ENCODE results near the gene TFF2. TPM values are rescaled to one million over a fixed set of nuclear protein-coding genes. Genes with fewer than 3 reads are reported as not detected.

TFF2 gene
- total RNA-seq, 1 donor: not detected

GRCh38 chr21:42316891-42317290 lies 33.9 kb downstream of the TFF2 start:
- TF ChIP-seq, protein P1, sequence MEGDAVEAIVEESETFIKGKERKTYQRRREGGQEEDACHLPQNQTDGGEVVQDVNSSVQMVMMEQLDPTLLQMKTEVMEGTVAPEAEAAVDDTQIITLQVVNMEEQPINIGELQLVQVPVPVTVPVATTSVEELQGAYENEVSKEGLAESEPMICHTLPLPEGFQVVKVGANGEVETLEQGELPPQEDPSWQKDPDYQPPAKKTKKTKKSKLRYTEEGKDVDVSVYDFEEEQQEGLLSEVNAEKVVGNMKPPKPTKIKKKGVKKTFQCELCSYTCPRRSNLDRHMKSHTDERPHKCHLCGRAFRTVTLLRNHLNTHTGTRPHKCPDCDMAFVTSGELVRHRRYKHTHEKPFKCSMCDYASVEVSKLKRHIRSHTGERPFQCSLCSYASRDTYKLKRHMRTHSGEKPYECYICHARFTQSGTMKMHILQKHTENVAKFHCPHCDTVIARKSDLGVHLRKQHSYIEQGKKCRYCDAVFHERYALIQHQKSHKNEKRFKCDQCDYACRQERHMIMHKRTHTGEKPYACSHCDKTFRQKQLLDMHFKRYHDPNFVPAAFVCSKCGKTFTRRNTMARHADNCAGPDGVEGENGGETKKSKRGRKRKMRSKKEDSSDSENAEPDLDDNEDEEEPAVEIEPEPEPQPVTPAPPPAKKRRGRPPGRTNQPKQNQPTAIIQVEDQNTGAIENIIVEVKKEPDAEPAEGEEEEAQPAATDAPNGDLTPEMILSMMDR (IDR thresholded peaks at IDR 0.05; ENCODE audit: extremely low read depth, low read depth, low read length): no peak
- no peak for DNase-seq (ENCODE audit: insufficient read length, low spot score, missing footprints)
- H3K9me3 ChIP-seq (ENCODE audit: low read depth, low read length): no peaks in the 10 kb centered on the region

DNA sequence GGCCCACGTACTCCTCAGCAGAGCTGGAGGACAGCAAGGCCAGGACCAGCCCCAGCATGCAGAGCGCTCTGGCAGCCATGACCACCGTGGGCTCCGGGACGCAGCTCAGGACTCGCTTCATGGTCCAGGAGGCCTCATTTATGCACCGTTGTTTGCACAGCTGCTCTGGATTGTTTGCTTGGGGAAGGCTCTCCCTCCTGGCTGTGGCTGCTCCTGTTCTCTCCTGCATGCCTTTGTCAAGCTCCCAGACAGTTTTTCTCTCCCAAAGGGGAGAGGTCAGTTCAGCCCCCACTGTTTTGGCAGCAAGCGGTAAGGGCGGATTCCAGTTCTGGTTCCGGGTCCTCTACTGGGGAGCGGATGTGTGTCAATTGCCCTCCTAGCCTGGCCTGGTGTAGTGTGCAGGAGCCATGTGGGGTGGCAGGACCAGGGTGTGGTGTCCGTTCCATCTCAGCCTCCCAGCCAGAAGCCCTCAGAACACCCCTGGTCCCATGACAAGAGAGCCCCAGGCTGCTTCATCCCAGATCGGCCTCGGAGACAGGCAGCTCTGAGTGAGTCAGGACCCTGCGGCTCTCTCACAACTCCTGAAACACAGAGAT lies 35.4 kb downstream of the TFF2 start, which contains the start of gene TFF3:
TSS of gene TFF3 (minus strand) at position 114 of the 596 bp plus-strand sequence. CDS start at position 79, 35 bp downstream.
- no peak within 1 kb of the TSS for H2AFZ ChIP-seq (ENCODE audit: low read length)
- peak; percentile 48 for DNase-seq (ENCODE audit: insufficient read length, low spot score, missing footprints)
- no peak within 1 kb of the TSS for H3K27ac ChIP-seq (ENCODE audit: low read depth, low read length)
- TF ChIP-seq, protein P1 (IDR thresholded peaks at IDR 0.05; ENCODE audit: extremely low read depth, low read depth, low read length): no peak
- no peaks in the 10 kb centered on the region for H3K9me3 ChIP-seq (ENCODE audit: low read depth, low read length)
- no peak within 1 kb of the TSS for H3K4me2 ChIP-seq (ENCODE audit: insufficient read depth, low read length)
- no peaks in the 10 kb centered on the region for H3K36me3 ChIP-seq (ENCODE audit: insufficient read depth, low read length)
- no peaks in the 10 kb centered on the region for H3K4me1 ChIP-seq (ENCODE audit: insufficient read depth, low read length)
- H3K27me3 ChIP-seq (ENCODE audit: insufficient read depth, low read length): no peaks in the 10 kb centered on the region
- no peaks in the 10 kb centered on the region for H3K79me2 ChIP-seq (ENCODE audit: insufficient read depth, low read length)
- H3K4me3 ChIP-seq (ENCODE audit: insufficient read depth, low read length): no peak within 1 kb of the TSS
- no peaks in the 10 kb centered on the region for H4K20me1 ChIP-seq (ENCODE audit: insufficient read depth, low read length)

More at GRCh38 chr21:42316891-42317290, 33.9 kb downstream of the TFF2 start:
- no peaks in the 10 kb centered on the region for H4K20me1 ChIP-seq (ENCODE audit: insufficient read depth, low read length)
- H2AFZ ChIP-seq (ENCODE audit: low read length): no peak overlapping the region
- no peaks in the 10 kb centered on the region for H3K79me2 ChIP-seq (ENCODE audit: insufficient read depth, low read length)
- no peak overlapping the region for H3K4me2 ChIP-seq (ENCODE audit: insufficient read depth, low read length)
- H3K4me1 ChIP-seq (ENCODE audit: insufficient read depth, low read length): no peaks in the 10 kb centered on the region
- no peak overlapping the region for H3K27ac ChIP-seq (ENCODE audit: low read depth, low read length)
- no peak overlapping the region for H3K4me3 ChIP-seq (ENCODE audit: insufficient read depth, low read length)
- no peaks in the 10 kb centered on the region for H3K36me3 ChIP-seq (ENCODE audit: insufficient read depth, low read length)
- H3K27me3 ChIP-seq (ENCODE audit: insufficient read depth, low read length): no peaks in the 10 kb centered on the region

DNA sequence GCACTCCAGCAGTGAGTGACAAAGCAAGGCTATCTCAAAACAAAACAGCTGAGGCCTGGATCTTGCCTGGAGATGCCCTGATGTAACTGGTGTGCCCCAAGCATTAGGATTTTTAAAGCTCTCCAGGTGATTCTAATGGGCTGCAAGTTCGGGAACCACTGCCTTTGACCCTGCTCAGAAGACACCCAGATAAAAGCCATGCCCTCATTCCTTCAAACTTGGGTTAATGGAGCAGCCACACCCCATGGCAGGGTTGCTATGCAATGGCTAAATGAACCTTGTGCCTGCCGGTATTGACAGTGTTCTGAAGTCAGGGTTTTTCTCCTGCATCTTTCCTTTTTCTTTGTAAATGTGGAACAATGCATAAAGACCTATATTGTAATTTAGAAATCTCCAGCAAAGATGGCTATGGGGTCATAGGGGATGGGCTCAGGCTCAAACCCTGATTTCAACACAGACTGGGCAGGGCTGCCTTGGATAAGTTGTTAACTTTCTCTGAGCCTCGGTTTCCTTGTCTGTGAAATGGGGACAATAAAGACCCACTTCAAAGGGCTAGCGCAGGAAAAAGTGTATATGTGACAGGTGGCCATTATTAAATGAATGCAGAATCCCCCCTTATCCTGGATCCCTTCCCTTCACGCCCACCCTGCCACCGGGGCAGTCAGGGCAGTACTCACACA lies 36.0 kb downstream of the TFF2 start:
- TF ChIP-seq, protein P1 (IDR thresholded peaks at IDR 0.05; ENCODE audit: extremely low read depth, low read depth, low read length): no peak
- DNase-seq (ENCODE audit: insufficient read length, low spot score, missing footprints): peak; percentile 1
- no peaks in the 10 kb centered on the region for H4K20me1 ChIP-seq (ENCODE audit: insufficient read depth, low read length)
- no peaks in the 10 kb centered on the region for H3K36me3 ChIP-seq (ENCODE audit: insufficient read depth, low read length)
- H2AFZ ChIP-seq (ENCODE audit: low read length): no peak overlapping the region
- no peaks in the 10 kb centered on the region for H3K9me3 ChIP-seq (ENCODE audit: low read depth, low read length)
- no peak overlapping the region for H3K27ac ChIP-seq (ENCODE audit: low read depth, low read length)
- no peaks in the 10 kb centered on the region for H3K4me1 ChIP-seq (ENCODE audit: insufficient read depth, low read length)
- H3K4me3 ChIP-seq (ENCODE audit: insufficient read depth, low read length): no peak overlapping the region
- no peaks in the 10 kb centered on the region for H3K79me2 ChIP-seq (ENCODE audit: insufficient read depth, low read length)
- no peaks in the 10 kb centered on the region for H3K27me3 ChIP-seq (ENCODE audit: insufficient read depth, low read length)
- H3K4me2 ChIP-seq (ENCODE audit: insufficient read depth, low read length): no peak overlapping the region

DNA sequence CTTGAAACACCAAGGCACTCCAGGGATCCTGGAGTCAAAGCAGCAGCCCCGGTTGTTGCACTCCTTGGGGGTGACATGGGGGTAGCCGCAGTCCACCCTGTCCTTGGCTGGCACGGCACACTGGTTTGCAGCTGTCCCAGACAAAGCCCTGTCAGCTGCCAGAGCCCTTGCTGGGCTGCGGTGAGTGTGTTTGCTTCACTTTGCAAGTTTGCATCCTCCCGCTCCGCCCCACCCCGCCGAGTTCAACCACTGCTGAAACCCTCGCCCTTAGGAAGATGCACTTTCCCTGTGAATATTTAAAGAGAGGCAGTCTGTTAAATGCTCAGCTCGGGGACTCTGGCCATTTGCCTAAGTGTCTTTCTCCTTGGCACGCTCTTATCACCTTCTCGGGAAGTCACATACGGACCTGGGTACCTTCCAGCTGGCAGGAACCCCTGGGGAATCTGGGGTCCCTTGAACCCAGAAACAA lies 37.3 kb downstream of the TFF2 start:
- no peak overlapping the region for H3K27ac ChIP-seq (ENCODE audit: low read depth, low read length)
- no peak overlapping the region for H3K4me2 ChIP-seq (ENCODE audit: insufficient read depth, low read length)
- DNase-seq (ENCODE audit: insufficient read length, low spot score, missing footprints): peak; percentile 31
- H2AFZ ChIP-seq (ENCODE audit: low read length): no peak overlapping the region
- H3K27me3 ChIP-seq (ENCODE audit: insufficient read depth, low read length): no peaks in the 10 kb centered on the region
- TF ChIP-seq, protein P1 (IDR thresholded peaks at IDR 0.05; ENCODE audit: extremely low read depth, low read depth, low read length): no peak
- H3K4me1 ChIP-seq (ENCODE audit: insufficient read depth, low read length): no peaks in the 10 kb centered on the region
- no peak overlapping the region for H3K4me3 ChIP-seq (ENCODE audit: insufficient read depth, low read length)
- H3K79me2 ChIP-seq (ENCODE audit: insufficient read depth, low read length): no peaks in the 10 kb centered on the region
- no peaks in the 10 kb centered on the region for H3K9me3 ChIP-seq (ENCODE audit: low read depth, low read length)
- H4K20me1 ChIP-seq (ENCODE audit: insufficient read depth, low read length): no peaks in the 10 kb centered on the region
- no peaks in the 10 kb centered on the region for H3K36me3 ChIP-seq (ENCODE audit: insufficient read depth, low read length)
